Psoas muscle (tissue), 8 donors: Measurements from ENCODE around the gene DNM3. TPM values are rescaled to one million over a fixed set of nuclear protein-coding genes. Genes with fewer than 3 reads are reported as not detected.

Source experiments
- ATAC-seq, 4 donors: fragments of 200-7000 bp; cut with Tn5 transposase; one replicate each; pipeline ENCODE4 v1.9.1; 2020; ENCODE audit warnings: moderate library complexity in 3 of 4, mild to moderate bottlenecking in 2 of 4
- DNase-seq, 2 donors: peaks; one replicate each; pipeline ENCODE4 v3.0.0-alpha.2; 2020
- H3K27ac ChIP-seq: fragments of 200-600 bp; one replicate; pipeline ENCODE4 v1.8.0; 2022
- H3K27me3 ChIP-seq, 3 donors: fragments of 200-600 bp in 1 of 3; one replicate each; pipeline versions ENCODE4 v1.6.1 to v1.8.0; 2013 to 2022; ENCODE audit warnings: low read length in 2 of 3, mild to moderate bottlenecking in 2 of 3, moderate library complexity in 1 of 3; ENCODE audit not compliant: insufficient read depth in 3 of 3
- H3K36me3 ChIP-seq, 2 donors: fragments of 200-600 bp in 1 of 2; one replicate each; pipeline versions ENCODE4 v1.6.1 to v1.8.0; 2013 to 2022; ENCODE audit warnings: low read depth in 1 of 2, mild to moderate bottlenecking in 1 of 2, moderate library complexity in 1 of 2; ENCODE audit not compliant: insufficient read depth in 1 of 2
- H3K4me1 ChIP-seq: fragments of 200-600 bp; one replicate; pipeline ENCODE4 v1.8.0; 2022
- H3K4me3 ChIP-seq: fragments of 200-600 bp; one replicate; pipeline ENCODE4 v1.8.0; 2022; ENCODE audit warnings: mild to moderate bottlenecking
- H3K9me3 ChIP-seq: fragments of 200-600 bp; one replicate; pipeline ENCODE4 v1.8.0; 2022
- WGBS, 3 donors: extraction: QIAGEN DNeasy Blood & Tissue Kit; methylation state at CpG; one replicate each; pipeline versions ENCODE4 v1.1.6 to v1.1.7; 2013; 5-methylcytosine and 5-hydroxymethylcytosine counted together
- intact Hi-C, 2 donors: fragments of 100-400 bp; cut with DNase I; formaldehyde crosslinking; loops; one replicate each; pipeline versions ENCODE4 v1.11.0 to v1.14.2; 2022
- polyA plus RNA-seq, 3 donors: library from polyadenylated mRNA; stranded (reverse); fragments of 200-250 nt; gene quantifications; one replicate each; pipeline ENCODE4 v1.2.3, GENCODE V29; 2013
- total RNA-seq, 4 donors: library from RNA; stranded (reverse); fragmentation: NEBNext Ultra II Directional in 2 of 4; extraction: Animal tissue kit (Norgen Biotek cat#: 25700) in 2 of 4; gene quantifications; one replicate each; pipeline versions ENCODE4 v1.2.1 to v1.2.4, GENCODE V29; 2021 to 2023
- TF ChIP-seq, protein P1 (sequence below): fragments of 200-600 bp; IDR thresholded peaks from one replicate; pipeline ENCODE4 v1.8.0; 2022; ENCODE audit warnings: antibody characterized with exemption
- donor health status: healthy with polysubstance abuse.
- donor health status: DM: no; HTN: no; CAD: no; lungs with moderate emphysema.
- donor health status: Bipolar disorder and iron deficiency.
- donor health status: healthy.
- donor health status: DM: yes; HTN: yes; CAD: no.
- donor health status: DM: no; HTN: no; CAD: no.
- donor health status: DM: no; HTN: no; CAD: no.
- donor health status: DM: yes; HTN: yes; CAD: no.

The DNM3 gene
- total and polyA plus RNA-seq, 7 donors, result 0.31 to 1.0 (median 0.77) TPM

- H3K27ac ChIP-seq, result no peak overlapping the region
- 92 to 93% (median 92%) methylated on average over 2 of the region's 2 CpGs for WGBS, 3 donors
- no peaks in the 10 kb centered on the region for H3K9me3 ChIP-seq
- no peak for ATAC-seq
- H3K4me3 ChIP-seq, result no peak overlapping the region
- TF ChIP-seq, protein P1, sequence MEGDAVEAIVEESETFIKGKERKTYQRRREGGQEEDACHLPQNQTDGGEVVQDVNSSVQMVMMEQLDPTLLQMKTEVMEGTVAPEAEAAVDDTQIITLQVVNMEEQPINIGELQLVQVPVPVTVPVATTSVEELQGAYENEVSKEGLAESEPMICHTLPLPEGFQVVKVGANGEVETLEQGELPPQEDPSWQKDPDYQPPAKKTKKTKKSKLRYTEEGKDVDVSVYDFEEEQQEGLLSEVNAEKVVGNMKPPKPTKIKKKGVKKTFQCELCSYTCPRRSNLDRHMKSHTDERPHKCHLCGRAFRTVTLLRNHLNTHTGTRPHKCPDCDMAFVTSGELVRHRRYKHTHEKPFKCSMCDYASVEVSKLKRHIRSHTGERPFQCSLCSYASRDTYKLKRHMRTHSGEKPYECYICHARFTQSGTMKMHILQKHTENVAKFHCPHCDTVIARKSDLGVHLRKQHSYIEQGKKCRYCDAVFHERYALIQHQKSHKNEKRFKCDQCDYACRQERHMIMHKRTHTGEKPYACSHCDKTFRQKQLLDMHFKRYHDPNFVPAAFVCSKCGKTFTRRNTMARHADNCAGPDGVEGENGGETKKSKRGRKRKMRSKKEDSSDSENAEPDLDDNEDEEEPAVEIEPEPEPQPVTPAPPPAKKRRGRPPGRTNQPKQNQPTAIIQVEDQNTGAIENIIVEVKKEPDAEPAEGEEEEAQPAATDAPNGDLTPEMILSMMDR, result no peak
- H3K36me3 ChIP-seq, result no peaks in the 10 kb centered on the region
- no peaks in the 10 kb centered on the region for H3K4me1 ChIP-seq
- H3K27me3 ChIP-seq, result peaks cover 0 to 3% (median 0%) of the 10 kb centered on the region in 3 donors
- intact Hi-C loops, result no loop called here
- no peak for DNase-seq
Observed at GRCh38 chr1:171949316-171949715, 108.0 kb downstream of the DNM3 start.

DNA sequence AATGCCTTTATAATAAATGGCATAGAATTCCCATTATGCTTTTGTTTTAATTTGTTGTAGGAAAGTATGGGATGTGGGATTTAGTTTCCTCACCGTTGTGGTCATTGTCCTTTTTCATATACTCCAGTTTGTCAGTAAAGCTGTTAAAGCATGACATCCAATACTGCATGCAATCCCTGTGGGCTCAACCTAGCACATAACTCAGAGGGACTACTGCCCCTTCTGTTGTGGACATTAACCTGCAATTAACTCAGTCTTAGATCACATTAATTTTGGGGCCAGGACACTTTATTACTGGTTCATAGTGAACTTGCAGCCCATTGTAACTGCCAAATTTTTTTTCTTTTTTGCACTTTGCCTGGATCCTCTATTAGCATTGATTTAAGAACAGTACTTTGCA, 112.5 kb downstream of the DNM3 start:
- no peak overlapping the region for H3K27ac ChIP-seq
- intact Hi-C loops, result no loop called here
- ATAC-seq (no peak), DNase-seq (no peak)
- H3K4me1 ChIP-seq, result no peaks in the 10 kb centered on the region
- peaks cover 0 to 3% (median 0%) of the 10 kb centered on the region in 3 donors for H3K27me3 ChIP-seq
- no peak overlapping the region for H3K4me3 ChIP-seq
- 3 to 18% (median 14%) methylated on average over 1 of the region's 1 CpG for WGBS, 3 donors
- H3K9me3 ChIP-seq, result no peaks in the 10 kb centered on the region
- no peaks in the 10 kb centered on the region for H3K36me3 ChIP-seq
- TF ChIP-seq, protein P1, result no peak

- no peak for ATAC-seq
- DNase-seq, result no peak
- 19 to 38% (median 33%) methylated on average over 4 of the region's 4 CpGs for WGBS, 3 donors
- H3K36me3 ChIP-seq, result no peaks in the 10 kb centered on the region
- TF ChIP-seq, protein P1, result no peak
- H3K27ac ChIP-seq, result no peak overlapping the region
- intact Hi-C loops, result no loop called here
- no peaks in the 10 kb centered on the region for H3K9me3 ChIP-seq
- H3K4me3 ChIP-seq, result no peak overlapping the region
- no peaks in the 10 kb centered on the region for H3K4me1 ChIP-seq
- H3K27me3 ChIP-seq, result peaks cover 0 to 3% (median 0%) of the 10 kb centered on the region in 3 donors
Observed at GRCh38 chr1:171954361-171954760, 113.1 kb downstream of the DNM3 start.

GRCh38 chr1:171961861-171962260, 120.6 kb downstream of the DNM3 start:
- Histone ChIP-seq H3K36me3 (no peaks in the 10 kb centered on the region), H3K27ac (no peak overlapping the region), H3K27me3 (no peaks in the 10 kb centered on the region), H3K9me3 (no peaks in the 10 kb centered on the region), H3K4me3 (no peak overlapping the region), H3K4me1 (no peaks in the 10 kb centered on the region)
- TF ChIP-seq, protein P1, result no peak
- DNase-seq (no peak), ATAC-seq (no peak)
- intact Hi-C loops, result no loop called here
- WGBS, 3 donors, result 95 to 99% (median 95%) methylated on average over 1 of the region's 1 CpG

DNA sequence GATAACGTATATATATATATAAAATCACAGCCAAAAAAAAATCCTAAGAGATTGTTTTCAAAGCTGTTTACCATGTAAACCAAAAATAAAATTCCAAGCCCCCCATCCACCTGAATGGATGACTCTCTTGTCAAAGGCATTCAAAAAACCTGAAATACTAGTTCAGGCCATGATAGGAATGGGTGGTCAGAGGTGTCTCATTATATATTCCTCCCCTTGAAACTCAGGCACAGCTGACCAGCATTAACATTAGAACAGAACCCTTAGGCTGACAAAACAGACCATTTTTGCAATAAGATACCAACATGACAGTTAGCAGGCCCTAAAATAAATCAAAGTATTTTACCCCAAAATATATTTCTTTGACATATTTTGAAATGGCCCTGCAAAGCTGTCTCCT, 122.5 kb downstream of the DNM3 start:
- intact Hi-C loops, result no loop called here
- H3K4me3 ChIP-seq, result no peak overlapping the region
- no peaks in the 10 kb centered on the region for H3K27me3 ChIP-seq
- no peak overlapping the region for H3K27ac ChIP-seq
- WGBS, 3 donors, result 73 to 96% (median 84%) methylated on average over 1 of the region's 1 CpG
- H3K9me3 ChIP-seq, result no peaks in the 10 kb centered on the region
- TF ChIP-seq, protein P1, result no peak
- DNase-seq (no peak), ATAC-seq (no peak)
- H3K4me1 ChIP-seq, result no peaks in the 10 kb centered on the region
- H3K36me3 ChIP-seq, result no peaks in the 10 kb centered on the region
